NCI-H345 (cell line): Measurements from ENCODE around the gene TMEM139.
A peak's percentile ranks its signal among the peaks of the same experiment; 100 is the strongest.
"Not testable (repeated sequence)": the region's sequence is repeated elsewhere in the genome, so short reads cannot be mapped to it uniquely, and the experiment has no call there.

ENCODE experiments used
- DNase-seq: peaks from one replicate; lab custom pipeline; 2025; lab: John Stamatoyannopoulos, UW

Gene TMEM139

DNA sequence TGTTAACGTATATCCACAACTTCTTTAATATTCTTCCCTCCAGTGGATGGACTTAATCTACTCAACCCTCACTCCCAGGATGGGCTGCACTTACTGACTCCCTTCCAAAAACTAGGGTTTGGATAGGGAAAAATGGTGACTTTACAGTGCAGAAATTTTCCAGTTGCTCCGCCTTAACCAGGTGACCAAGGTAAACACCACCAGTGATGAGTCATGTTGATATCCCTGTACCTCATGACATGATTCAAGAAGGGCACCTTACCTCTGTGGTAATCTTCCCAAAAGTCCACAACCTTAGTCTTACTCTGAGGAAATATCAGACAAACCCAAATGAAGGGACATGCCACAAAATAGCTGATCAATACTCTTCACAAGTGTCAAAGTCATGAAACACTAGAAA, 25.0 kb upstream of the TMEM139 start:
- DNase-seq: no peak

DNA sequence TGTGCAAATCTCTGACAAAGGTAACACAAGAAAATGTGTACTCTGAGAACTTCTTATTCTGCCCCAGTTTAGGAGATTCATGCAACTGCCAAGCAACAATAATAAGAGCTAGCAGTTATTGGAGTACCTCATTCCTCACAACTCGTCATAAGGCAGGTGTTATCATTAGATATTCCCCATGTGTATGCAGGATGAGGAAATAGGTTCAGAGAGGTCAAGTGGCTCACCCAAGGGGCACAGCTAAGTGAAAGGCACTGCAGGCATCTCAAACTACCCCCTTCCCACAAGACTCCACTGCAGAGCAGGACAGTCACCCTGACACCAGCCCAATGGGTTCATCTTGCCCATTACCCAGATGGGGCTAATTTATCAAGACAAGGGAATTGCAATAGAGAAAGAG, 22.9 kb upstream of the TMEM139 start:
- no peak for DNase-seq

DNA sequence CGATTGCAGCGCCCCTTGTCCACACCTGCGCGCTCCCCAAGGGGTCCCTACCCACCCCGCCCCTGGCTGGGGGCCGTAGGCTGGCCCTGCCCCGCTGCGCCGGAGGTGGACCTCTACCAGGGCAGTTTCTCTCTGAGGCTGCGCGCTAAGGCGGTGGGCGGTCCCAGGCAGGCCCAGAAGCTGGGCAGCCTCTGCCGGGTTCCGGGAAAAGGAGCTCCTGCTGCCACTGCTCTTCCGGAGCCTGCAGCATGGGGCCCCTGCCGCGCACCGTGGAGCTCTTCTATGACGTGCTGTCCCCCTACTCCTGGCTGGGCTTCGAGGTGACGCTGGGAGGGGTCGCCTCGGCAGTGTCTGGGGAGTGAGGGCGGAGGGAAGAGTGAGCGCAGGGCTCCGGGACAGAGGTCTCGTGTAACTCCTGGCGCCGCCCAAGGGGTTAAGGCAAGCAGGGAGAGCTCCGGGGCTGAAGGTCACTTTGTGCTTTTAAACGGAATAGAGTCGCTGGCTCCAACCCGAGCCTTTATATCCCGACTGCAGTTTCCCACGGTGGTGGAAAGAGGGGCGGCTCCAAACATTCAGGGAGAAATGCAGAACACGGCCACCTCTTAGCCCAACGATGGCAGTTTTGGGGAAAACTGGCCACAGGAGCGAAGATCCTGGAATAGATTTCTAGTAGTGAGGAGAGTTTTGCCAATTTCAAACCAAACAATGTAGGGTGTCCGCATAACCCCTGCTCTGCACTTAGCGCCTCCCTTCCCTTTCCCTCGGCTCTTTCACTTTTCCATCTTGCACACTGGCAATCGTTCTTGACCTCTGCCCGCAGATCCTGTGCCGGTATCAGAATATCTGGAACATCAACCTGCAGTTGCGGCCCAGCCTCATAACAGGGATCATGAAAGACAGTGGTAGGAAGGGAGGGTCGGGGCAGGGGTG, 21.2 kb upstream of the TMEM139 start, which contains the start of gene GSTK1:
Gene GSTK1 (plus strand): TSS at position 176 of the 930 bp plus-strand sequence. CDS start 73 bp downstream, at position 249.
- DNase-seq: peak; percentile 55

DNA sequence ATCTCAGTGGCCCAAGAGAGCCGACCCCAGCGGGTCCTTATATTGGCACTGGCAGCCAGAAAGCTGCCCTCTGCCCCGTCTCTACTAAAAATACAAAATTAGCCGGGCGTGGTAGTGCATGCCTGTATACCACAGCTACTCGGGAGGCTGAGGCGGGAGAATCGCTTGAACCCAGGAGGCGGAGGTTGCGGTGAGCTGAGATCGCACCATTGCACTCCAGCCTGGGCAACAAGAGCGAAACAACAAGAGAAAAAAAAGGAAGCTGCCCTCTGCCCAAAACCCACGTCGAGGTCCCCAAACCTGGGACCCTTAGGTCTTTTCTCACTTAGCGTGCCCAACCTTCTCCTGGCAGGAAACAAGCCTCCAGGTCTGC, 20.6 kb upstream of the TMEM139 start:
- not testable (repeated sequence) for DNase-seq

DNA sequence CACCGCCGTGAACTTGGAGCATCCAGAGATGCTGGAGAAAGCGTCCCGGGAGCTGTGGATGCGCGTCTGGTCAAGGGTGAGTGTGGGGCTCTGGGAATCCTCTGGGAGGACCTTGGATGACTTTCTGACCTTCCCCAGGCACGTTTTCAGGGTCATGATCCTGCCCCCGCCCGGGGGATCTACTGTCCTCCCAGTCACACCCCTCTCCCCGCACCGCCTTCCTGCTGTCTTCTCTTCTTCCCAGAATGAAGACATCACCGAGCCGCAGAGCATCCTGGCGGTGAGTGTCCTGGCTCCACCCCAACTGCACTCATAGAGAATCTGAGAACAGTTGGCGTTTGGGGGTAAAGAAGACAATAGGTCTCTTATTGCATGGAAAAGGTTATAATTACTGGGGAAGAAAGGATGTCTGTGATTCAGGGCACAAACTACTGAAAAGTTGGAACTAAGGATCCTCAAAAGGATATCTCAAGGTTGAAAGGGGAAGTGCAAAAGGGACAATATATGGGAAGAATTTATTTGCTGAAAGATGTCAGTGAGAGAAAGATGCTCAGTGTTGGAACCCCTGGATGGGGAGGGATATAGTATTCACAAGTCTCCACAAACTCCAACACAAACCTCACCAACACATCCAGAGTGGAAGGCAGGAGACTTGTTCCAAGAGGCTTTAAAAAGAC, 19.6 kb upstream of the TMEM139 start:
- DNase-seq: no peak

DNA sequence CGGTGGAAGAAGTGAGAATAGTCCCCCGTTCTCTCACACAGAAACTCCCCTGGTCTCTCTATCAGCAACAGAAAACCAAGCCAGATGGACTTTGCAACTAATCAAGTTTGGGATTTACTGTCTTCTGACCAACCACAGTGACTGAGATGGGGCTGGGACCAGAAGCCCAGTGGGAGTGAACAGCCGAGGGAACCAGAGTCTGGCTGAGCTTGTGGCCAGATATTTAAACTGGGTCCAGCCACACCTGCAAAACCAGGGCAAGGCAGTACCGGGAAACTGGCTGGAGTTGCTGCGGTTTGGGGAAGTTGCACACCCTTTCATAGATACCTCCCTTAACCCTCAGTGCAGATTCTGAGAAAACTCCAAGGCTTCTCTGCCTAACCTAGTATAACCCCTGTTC, 15.5 kb upstream of the TMEM139 start:
- no peak for DNase-seq

DNA sequence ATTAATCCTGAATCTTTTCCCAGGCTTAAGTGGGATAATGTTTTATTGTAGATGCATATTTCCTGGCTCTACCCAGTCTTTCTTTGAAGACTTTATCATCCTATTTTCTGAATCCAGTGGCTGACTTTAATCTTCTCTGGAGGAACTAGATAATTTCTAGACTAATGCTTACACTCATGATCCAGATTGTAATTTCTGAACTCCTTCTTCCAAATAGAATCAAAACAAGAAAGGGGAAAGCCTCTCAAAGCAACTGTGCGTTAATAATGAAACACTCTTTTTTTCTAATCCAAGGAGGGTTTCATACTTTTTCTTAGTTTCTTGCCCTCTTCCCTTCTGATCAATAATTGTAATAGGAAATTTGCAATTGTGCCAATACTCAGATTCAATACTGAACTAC, 13.5 kb upstream of the TMEM139 start:
- DNase-seq: no peak

DNA sequence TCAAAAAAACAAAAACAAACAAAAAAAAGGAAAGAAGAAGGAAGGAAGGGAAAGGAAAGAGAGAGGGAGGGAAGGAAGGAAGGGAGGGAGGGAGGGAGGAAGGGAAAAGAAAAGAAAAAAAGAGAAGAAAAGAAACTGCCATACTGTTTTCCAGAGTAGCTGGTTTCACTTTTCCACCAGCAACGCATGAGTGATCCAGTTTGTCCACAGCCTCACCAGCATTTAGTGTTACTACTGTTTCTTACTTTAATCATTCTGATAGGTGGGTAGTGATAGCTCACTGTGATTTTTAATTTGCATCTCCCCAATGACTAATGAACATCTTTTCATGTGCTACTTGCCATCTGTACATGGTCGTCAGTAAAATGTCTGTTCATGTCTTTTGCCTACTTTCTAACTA, 11.9 kb upstream of the TMEM139 start:
- no peak for DNase-seq

DNA sequence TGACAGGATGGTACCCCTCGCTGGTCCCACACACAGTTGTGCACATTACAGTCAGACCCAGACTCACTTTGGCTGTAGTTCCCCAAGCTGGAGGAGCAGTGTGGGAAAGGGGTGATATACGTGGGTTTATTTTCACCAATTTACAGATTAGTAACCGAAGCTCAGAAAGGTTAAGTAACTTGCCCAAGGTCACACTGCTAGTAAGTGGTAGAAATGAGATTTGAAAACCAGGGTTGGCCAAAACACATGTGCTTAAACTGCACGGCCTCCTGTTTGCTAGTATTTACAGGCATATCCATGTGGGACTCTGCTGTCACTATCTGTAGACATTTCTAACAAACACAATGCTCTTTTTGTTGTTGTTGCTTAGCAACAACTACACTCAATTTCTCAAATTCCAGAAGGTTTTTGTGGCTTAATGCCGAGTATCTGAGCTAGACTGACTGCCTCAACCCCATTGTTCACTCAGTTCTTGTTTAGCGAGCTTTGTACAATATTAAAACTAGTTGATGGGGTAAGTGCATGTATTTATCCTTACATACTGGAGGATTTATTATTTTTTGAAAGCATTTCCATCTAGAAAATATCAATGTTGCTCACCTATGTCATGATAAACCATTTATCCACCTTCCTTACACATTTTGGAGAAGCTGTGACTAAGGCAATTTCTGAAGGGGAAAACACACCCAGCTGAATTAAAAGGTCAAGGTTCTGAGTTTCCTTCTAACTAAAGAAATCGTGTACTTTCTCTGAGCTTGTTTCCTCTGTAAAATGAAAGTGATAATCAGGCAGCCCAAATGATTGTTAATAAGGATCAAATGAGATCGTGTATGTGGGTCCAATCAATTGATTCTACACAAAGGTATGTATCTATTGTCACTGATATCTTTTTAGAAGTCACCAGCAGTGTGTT, 5.3 kb upstream of the TMEM139 start:
- DNase-seq: no peak

DNA sequence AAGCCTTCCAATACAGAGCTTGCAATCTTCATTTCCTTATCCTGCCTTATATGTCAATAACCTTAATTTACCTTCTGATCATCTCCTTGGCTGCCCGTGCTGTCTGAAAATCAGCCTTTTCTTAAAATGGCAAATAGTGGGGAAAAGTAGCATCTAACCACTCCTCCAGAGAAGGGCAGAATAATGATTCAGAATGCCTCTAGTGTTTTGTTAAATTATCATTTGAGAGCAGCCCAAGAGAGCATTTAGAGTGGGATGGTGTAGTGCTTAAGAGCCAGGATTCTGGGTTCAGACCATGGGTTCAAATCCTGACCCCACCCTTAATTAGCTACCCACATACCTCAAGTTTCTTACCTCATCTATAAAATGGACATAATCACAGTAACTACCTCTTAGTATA, 4.6 kb upstream of the TMEM139 start:
- DNase-seq: no peak

DNA sequence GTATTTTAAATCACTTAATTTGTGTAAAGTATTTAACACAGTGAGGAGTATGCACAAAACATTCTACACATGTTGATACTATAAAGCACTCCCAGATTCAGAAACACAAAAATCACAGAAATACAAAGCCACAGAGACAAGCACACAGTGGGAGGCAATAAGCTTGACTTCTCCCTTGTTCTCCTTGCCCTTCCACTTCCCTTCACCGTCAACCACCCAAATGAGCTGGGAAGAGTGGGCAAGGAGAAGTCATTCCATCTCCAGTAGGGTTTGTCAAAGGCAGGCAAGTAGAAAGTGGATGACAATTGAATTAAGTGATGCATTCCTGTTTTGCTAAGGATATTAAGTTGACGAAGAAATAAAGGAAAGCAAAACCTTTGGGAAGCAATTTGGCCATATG, 4.2 kb upstream of the TMEM139 start:
- DNase-seq: no peak

DNA sequence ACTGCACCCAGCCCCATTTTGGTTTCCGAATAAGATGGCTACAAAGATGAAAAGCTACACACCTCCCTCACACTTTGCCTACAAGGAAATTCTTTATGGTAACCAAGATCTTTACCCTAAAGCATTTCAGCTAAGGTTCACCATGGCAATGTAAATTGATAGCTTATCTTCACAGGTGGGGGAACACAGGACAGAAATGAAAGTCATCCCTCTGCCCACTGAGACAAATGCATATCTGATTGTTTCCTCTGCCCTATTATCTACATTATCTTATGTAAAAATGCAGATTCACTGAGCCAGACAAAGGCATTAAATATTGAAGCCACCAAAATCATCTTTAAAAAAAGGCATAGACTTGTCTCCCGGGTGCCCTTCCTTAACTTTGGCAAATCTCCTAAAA, 3.2 kb upstream of the TMEM139 start:
- no peak for DNase-seq

DNA sequence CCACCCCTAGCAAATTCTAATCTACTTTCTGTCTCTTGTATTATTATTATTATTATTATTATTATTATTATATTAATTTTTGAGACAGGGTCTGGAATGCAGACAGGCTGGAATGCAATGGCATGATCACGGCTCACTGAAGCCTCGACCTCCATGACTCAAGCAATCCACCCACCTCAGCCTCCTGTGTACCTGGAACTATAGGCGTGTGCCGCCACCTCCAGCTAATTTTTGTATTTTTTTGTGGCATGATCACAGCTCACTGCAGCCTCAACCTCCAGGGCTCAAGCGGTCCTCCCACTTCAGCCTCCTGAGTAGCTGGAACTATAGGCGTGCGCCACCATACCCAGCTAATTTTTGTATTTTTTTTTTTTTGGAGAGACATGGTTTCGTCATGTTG, 2.6 kb upstream of the TMEM139 start:
- DNase-seq: no peak

DNA sequence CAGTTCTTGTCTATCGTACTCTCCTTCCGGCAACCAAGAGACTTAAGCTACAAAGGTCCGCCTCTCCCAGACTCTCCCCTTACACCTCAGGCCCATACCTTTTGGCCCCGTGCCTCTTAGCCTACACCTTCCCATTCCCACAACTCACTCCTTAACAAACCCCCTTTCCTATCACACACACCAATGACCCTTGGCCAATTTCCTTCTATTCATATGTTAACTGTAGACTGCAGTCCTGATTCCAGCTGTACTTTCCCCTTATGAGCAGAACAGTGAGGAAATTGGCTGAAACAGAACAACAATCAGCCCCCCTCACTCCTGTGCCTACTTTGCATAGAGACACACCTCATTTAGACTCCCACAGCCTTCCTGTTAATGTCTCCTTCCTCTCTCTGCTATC, 1.4 kb upstream of the TMEM139 start:
- no peak for DNase-seq

DNA sequence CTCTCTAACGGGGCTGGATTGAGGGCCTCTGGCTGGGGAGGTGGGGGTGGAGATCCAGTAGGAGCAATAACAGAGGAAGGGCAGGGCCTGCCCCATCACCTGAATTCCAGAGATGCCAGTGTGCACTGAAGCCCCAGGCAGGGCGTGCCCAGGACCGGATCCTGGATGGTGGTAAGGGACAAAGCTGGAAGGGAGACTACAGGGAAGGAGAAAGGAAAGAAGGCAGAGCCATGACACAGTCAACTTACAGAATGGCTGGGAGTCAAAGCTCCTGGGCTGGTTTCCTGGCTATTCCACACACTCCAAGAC, 666 bp downstream of the TMEM139 start:
- DNase-seq: no peak

DNA sequence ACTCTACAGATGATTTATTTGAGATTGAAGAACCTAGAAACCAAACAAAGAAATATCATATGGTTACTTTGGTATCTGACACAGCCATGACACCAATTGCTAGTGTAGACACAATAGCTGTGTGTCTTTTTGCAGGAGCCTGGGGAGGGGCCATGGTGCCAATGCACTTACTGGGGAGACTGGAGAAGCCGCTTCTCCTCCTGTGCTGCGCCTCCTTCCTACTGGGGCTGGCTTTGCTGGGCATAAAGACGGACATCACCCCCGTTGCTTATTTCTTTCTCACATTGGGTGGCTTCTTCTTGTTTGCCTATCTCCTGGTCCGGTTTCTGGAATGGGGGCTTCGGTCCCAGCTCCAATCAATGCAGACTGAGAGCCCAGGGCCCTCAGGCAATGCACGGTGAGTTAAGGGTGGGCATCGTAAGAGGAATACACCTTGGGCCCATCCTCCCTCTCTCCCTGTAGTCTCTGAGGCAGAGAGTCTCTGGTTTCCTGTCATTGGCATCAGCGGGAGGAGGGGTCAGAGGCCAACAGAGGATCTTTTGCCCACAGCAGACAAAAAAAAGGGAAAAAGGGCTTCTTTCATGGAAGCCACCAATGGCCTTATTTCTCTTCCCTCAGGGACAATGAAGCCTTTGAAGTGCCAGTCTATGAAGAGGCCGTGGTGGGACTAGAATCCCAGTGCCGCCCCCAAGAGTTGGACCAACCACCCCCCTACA, 1.2 kb downstream of the TMEM139 start:
- no peak for DNase-seq

DNA sequence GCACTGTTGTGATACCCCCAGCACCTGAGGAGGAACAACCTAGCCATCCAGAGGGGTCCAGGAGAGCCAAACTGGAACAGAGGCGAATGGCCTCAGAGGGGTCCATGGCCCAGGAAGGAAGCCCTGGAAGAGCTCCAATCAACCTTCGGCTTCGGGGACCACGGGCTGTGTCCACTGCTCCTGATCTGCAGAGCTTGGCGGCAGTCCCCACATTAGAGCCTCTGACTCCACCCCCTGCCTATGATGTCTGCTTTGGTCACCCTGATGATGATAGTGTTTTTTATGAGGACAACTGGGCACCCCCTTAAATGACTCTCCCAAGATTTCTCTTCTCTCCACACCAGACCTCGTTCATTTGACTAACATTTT, 1.7 kb downstream of the TMEM139 start:
- DNase-seq: no peak

DNA sequence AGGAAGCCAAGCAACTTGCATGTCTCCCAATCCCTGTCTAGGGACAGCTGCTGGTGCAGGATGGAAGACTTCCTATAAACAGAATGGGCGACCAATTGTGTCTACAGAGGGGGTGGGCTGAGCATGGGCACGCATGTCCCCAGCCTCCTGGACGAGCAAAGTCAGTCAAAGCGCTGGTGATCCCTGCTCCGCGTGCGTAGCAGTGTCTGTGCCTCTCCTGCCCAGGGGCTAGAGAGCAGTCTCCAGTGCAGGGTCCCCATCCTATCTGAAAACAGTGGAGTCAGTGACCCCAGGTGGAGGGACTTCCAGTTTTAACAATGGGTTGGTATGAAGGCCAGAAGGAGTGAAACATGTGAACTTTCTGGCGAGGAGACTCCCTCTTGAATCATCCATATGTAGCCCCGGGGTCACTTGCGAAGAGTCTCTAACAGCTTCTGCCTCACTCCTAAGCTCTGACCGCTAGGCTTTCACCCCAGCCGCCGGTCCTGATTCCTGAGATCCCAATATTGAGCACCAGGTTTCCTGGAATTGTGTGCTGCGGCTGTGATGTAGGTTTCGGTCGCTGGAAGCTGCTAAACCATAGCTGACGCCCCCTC, 2.7 kb downstream of the TMEM139 start:
- no peak for DNase-seq

DNA sequence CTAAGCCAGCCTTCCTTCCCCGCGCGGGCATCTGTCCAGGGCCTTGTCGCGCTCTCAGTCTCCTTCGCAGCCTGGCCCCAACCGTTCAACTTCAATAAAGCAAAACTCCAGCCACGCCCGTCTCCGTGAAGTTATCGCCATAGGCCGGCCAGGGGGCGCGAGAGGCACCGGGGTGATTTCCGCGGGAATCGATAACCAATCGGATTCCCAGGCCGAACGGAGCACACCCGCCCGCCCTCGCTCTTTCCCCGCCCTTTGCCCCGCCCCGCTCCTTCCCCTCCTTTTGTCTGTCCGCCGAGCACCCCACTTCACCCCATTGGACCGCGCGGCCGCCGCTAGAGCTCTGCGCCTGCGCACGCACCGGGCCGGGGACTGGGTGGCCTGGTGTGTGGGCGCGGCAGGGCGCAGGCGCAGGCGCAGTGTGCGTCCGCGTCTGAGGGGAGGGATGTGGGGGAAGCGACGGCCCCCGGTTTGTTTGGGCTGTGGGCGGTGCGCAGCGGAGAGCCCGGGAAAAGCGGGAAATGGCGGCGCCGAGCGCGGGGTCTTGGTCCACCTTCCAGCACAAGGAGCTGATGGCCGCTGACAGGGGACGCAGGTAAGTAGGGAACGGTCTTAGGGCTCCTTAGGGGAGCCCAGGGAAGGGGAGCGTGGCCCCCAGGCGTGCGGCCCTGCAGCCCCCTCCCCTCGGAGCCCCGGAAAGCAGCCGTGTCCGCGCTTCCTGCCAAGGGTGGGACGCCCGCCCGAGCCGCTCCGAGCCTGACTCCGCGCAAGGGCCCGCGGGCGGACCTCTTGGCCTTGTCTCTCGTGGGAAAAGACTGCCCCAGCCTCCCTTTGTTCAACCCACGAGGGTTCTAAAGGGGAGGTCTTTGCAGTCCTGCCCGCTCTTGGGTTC, 3.4 kb downstream of the TMEM139 start, which contains the start of gene CASP2:
Gene CASP2 (plus strand): TSS at position 417 of the 892 bp plus-strand sequence. CDS start 105 bp downstream, at position 522.
- peak; percentile 96 for DNase-seq

DNA sequence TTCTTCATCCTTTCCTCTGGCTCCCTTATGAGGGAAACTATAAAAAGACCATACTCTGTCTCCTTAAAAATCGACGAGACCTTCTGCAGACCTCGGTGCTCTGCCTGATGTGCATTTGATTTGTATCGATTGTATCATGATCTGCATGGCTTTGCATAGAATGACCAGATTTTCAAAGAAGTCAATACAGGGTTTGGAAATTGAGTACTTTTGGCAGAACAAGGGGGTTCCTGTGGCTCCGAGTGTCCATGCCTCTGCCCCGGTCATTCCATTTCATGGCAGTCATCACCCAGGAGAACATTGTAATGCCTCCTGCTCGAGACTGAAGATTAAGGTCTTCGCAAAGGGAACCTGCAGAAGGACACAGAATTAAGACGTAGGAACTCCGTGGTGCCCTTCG, 4.1 kb downstream of the TMEM139 start:
- no peak for DNase-seq
